DOHH2 (cell line): ENCODE data around the gene BSPRY.

Experiments used
- H3F3A ChIP-seq: fragments of 200-600 bp; sonication (generic), shearing (Covaris generic); 2 replicates; pipeline ENCODE4 v1.6.0; 2016; ENCODE audit warnings: antibody characterized with exemption, mild to moderate bottlenecking; ENCODE audit not compliant: control insufficient read depth, insufficient read depth
- H3K27ac ChIP-seq: fragments of 200-600 bp; sonication (generic); 2 replicates; pipeline ENCODE4 v1.5.1; 2014; ENCODE audit warnings: low read depth, mild to moderate bottlenecking, low read length, moderate library complexity
- H3K27me3 ChIP-seq: fragments of 200-600 bp; sonication (generic); 2 replicates; pipeline ENCODE4 v1.6.1; 2014; ENCODE audit warnings: mild to moderate bottlenecking, low read length, mixed read lengths; ENCODE audit not compliant: control insufficient read depth
- H3K36me3 ChIP-seq: fragments of 200-600 bp; sonication (generic); 2 replicates; pipeline ENCODE4 v1.6.1; 2014; ENCODE audit warnings: mild to moderate bottlenecking, low read length, moderate library complexity, mixed read lengths; ENCODE audit not compliant: control insufficient read depth
- H3K4me1 ChIP-seq: fragments of 200-600 bp; sonication (generic); 2 replicates; pipeline ENCODE4 v1.6.1; 2014; ENCODE audit warnings: mild to moderate bottlenecking, low read length, mixed read lengths; ENCODE audit not compliant: control insufficient read depth
- H3K4me2 ChIP-seq: fragments of 200-600 bp; sonication (generic); 2 replicates; pipeline ENCODE4 v1.6.0; 2014; ENCODE audit warnings: mild to moderate bottlenecking, low read length, moderate library complexity
- H3K4me3 ChIP-seq: fragments of 200-600 bp; sonication (generic); 2 replicates; pipeline ENCODE4 v1.5.1; 2014; ENCODE audit warnings: mild to moderate bottlenecking, low read length, mixed read lengths
- H3K79me2 ChIP-seq: fragments of 200-600 bp; sonication (generic); 2 replicates; pipeline ENCODE4 v1.6.1; 2014; ENCODE audit warnings: mild to moderate bottlenecking, low read length, mixed read lengths; ENCODE audit not compliant: control insufficient read depth
- H3K9me2 ChIP-seq: fragments of 200-600 bp; sonication (generic); replicated peaks from 2 replicates; pipeline ENCODE4 v1.6.1; 2014; ENCODE audit warnings: mild to moderate bottlenecking, low read length, mixed read lengths; ENCODE audit not compliant: control insufficient read depth
- H3K9me3 ChIP-seq: fragments of 200-600 bp; sonication (generic); 2 replicates; pipeline ENCODE4 v1.6.1; 2014; ENCODE audit warnings: antibody characterized with exemption, low read length, mixed read lengths; ENCODE audit not compliant: control insufficient read depth, insufficient read depth
- H4K20me1 ChIP-seq: fragments of 200-600 bp; sonication (generic); 2 replicates; pipeline ENCODE4 v1.6.0; 2014; ENCODE audit warnings: low read depth, mild to moderate bottlenecking, antibody characterized with exemption, low read length, moderate library complexity; ENCODE audit not compliant: control insufficient read depth, insufficient read depth
- EZH2phosphoT487 ChIP-seq: fragments of 200-600 bp; sonication (generic); IDR thresholded peaks from 2 replicates; pipeline ENCODE4 v1.6.1; 2017; ENCODE audit warnings: borderline replicate concordance, mild to moderate bottlenecking, antibody characterized with exemption, low read length, moderate library complexity, mixed read lengths
- TF ChIP-seq, protein P1 (sequence below): fragments of 200-600 bp; sonication (generic); IDR thresholded peaks from one replicate; pipeline ENCODE4 v1.5.1; 2014; ENCODE audit warnings: antibody characterized with exemption, mild to moderate bottlenecking, low read depth, low read length; ENCODE audit not compliant: poor library complexity, severe bottlenecking

BSPRY gene

DNA sequence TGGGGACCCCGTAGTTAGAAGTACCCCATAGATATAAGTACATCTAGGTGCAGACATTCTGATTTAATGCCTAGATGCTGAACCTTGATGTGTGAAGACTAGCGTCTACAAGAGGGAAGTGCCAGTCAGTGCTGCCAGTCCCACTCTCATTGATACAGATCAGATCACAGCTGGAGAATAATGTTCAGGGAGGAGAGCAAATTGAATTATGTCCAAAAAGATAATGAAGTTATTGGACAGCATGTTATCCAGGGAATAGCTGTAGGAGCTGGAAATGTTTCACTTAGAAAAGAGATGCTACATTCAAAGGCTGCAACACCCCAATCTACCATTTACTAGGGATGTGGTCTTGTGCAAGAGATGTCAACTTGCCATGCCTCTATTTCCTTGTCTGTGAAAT lies 30.3 kb upstream of the BSPRY start:
- Histone ChIP-seq H3K27ac (no peak overlapping the region), H4K20me1 (no peaks in the 10 kb centered on the region), H3K9me3 (no peaks in the 10 kb centered on the region), H3K36me3 (no peaks in the 10 kb centered on the region), H3K4me1 (no peaks in the 10 kb centered on the region), H3K4me2 (no peak overlapping the region), H3K4me3 (no peak overlapping the region), H3K79me2 (no peaks in the 10 kb centered on the region), H3K9me2 (no peaks in the 10 kb centered on the region), H3F3A (no peaks in the 10 kb centered on the region), H3K27me3 (peaks cover 29% of the 10 kb centered on the region)
- TF ChIP-seq EZH2phosphoT487: no peak
- TF ChIP-seq, protein P1, sequence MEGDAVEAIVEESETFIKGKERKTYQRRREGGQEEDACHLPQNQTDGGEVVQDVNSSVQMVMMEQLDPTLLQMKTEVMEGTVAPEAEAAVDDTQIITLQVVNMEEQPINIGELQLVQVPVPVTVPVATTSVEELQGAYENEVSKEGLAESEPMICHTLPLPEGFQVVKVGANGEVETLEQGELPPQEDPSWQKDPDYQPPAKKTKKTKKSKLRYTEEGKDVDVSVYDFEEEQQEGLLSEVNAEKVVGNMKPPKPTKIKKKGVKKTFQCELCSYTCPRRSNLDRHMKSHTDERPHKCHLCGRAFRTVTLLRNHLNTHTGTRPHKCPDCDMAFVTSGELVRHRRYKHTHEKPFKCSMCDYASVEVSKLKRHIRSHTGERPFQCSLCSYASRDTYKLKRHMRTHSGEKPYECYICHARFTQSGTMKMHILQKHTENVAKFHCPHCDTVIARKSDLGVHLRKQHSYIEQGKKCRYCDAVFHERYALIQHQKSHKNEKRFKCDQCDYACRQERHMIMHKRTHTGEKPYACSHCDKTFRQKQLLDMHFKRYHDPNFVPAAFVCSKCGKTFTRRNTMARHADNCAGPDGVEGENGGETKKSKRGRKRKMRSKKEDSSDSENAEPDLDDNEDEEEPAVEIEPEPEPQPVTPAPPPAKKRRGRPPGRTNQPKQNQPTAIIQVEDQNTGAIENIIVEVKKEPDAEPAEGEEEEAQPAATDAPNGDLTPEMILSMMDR: no peak

DNA sequence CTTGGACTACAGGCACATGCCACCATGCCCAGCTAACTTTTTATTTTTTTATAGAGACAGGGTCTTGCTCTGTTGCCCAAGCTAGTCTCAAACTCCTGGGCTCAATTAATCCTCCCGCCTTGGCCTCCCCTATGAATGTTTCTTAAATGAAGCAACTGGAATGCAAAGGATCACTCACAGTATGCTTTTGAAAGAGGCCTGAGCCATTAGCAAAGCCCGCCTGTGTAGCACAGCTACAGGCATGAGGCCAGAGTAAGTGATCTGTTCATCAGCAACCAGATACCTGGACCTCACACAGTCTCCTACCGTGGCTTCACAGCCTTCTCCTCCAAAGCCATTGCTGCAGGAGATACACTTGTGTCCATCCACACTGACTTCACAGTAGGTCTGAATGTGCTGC lies 29.3 kb upstream of the BSPRY start:
- Histone ChIP-seq H4K20me1 (no peaks in the 10 kb centered on the region), H3K27me3 (peaks cover 30% of the 10 kb centered on the region), H3F3A (no peaks in the 10 kb centered on the region), H3K4me1 (no peaks in the 10 kb centered on the region), H3K4me3 (no peak overlapping the region), H3K9me3 (no peaks in the 10 kb centered on the region), H3K9me2 (no peaks in the 10 kb centered on the region), H3K27ac (no peak overlapping the region), H3K36me3 (no peaks in the 10 kb centered on the region), H3K4me2 (no peak overlapping the region), H3K79me2 (no peaks in the 10 kb centered on the region)
- no peak for TF ChIP-seq EZH2phosphoT487
- TF ChIP-seq, protein P1: no peak

DNA sequence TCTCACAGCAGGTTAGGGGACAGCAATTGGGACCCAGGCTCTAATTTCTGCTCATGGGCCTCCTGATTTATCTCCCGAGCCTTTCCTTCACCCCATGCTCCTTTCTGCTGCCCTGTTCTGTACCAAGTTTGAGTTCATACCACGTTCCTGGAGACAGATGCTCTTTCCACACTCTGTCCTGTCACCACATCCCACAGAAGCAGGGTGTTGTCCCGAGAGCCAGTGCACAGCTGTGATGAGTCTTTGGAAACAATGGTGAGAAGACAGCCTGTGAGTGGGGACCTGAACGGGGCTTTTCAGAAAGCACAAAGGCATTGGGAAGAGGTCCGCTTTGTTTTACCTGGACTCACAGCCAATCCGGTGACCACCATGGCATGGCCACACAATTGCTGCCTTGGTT lies 26.7 kb upstream of the BSPRY start:
- no peak overlapping the region for H3K27ac ChIP-seq
- H3K9me2 ChIP-seq: no peaks in the 10 kb centered on the region
- no peak overlapping the region for H3K4me2 ChIP-seq
- no peaks in the 10 kb centered on the region for H3K4me1 ChIP-seq
- H4K20me1 ChIP-seq: no peaks in the 10 kb centered on the region
- H3F3A ChIP-seq: no peaks in the 10 kb centered on the region
- no peaks in the 10 kb centered on the region for H3K36me3 ChIP-seq
- H3K9me3 ChIP-seq: no peaks in the 10 kb centered on the region
- H3K27me3 ChIP-seq: peaks cover 22% of the 10 kb centered on the region
- no peak overlapping the region for H3K4me3 ChIP-seq
- H3K79me2 ChIP-seq: no peaks in the 10 kb centered on the region
- TF ChIP-seq, protein P1: no peak
- TF ChIP-seq EZH2phosphoT487: no peak

DNA sequence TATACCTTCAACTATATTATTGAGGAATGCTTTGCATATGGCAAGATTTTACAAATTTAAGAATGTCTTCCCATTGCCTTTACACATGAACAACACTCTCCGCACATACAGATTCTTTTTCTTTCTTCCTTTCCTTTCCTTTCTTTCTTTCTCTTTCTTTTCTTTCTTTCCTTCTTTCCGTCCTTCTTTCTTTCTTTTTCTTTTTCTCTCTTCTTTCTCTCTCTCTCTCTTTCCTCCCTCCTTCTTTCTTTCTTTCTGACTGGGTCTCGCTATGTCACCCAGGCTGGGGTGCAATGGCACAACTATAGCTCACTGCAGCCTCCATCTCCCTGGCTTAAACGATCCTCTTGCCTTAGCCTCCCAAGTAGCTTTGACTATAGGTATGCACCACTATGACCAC lies 23.1 kb upstream of the BSPRY start:
- H3K36me3 ChIP-seq: no peaks in the 10 kb centered on the region
- H3K9me3 ChIP-seq: no peaks in the 10 kb centered on the region
- no peaks in the 10 kb centered on the region for H3K9me2 ChIP-seq
- H3F3A ChIP-seq: no peaks in the 10 kb centered on the region
- no peaks in the 10 kb centered on the region for H3K79me2 ChIP-seq
- H4K20me1 ChIP-seq: no peaks in the 10 kb centered on the region
- TF ChIP-seq, protein P1: no peak
- no peak for TF ChIP-seq EZH2phosphoT487
- no peaks in the 10 kb centered on the region for H3K4me1 ChIP-seq
- H3K4me3 ChIP-seq: no peak overlapping the region
- no peak overlapping the region for H3K27ac ChIP-seq
- no peak overlapping the region for H3K4me2 ChIP-seq
- peaks cover 12% of the 10 kb centered on the region for H3K27me3 ChIP-seq
